Peyer's patch (tissue), 4 donors: ENCODE results near the gene TRAPPC2L.

ENCODE experiments used
- CTCF ChIP-seq, 6 experiments: fragments of 450-650 bp in 4 of 6; fragments of 200-600 bp in 2 of 6; sonication (generic) in 1 of 6; IDR thresholded peaks; one replicate each; pipeline ENCODE4 v1.5.1; 2017 to 2019; ENCODE audit warnings: antibody characterized with exemption in 6 of 6, mild to moderate bottlenecking in 3 of 6, moderate library complexity in 1 of 6
- POLR2A ChIP-seq, 2 donors: fragments of 450-650 bp; IDR thresholded peaks; one replicate each; pipeline ENCODE4 v1.5.1; 2017; ENCODE audit warnings: antibody characterized with exemption in 2 of 2, mild to moderate bottlenecking in 2 of 2, moderate library complexity in 2 of 2

- no peak for TF ChIP-seq CTCF (IDR thresholded peaks at IDR 0.05)
- no peak for TF ChIP-seq POLR2A (IDR thresholded peaks at IDR 0.05)
Measured at GRCh38 chr16:88888057-88888456, 31.1 kb downstream of the TRAPPC2L start.
